ENCODE measurements around the gene VAMP5.
"Not testable (repeated sequence)": the region's sequence is repeated elsewhere in the genome, so short reads cannot be mapped to it uniquely, and the experiment has no call there.

The VAMP5 gene

GRCh38 chr2:85598594-85599340, 14.5 kb downstream of the VAMP5 start:
- peaks cover 38% of the 10 kb centered on the region for H3K36me3 ChIP-seq (ENCODE audit: control insufficient read depth, insufficient read depth, low read length, severe bottlenecking)
- peaks cover 27% of the 10 kb centered on the region for H3K4me1 ChIP-seq (ENCODE audit: control insufficient read depth, insufficient read depth, low read length)
- no peak overlapping the region for H3K4me3 ChIP-seq (ENCODE audit: low read length)
- no peaks in the 10 kb centered on the region for H3K9me3 ChIP-seq (ENCODE audit: control insufficient read depth, low read length)
- no peak for DNase-seq (ENCODE audit: low read depth)
- no peak overlapping the region for H3K9ac ChIP-seq (ENCODE audit: low read length)
- H3K27me3 ChIP-seq (replicated peaks; ENCODE audit: control insufficient read depth, insufficient read depth, low read length), result no peaks in the 10 kb centered on the region

GRCh38 chr2:85599468-85600234, 15.4 kb downstream of the VAMP5 start:
- Histone ChIP-seq H3K4me3 (ENCODE audit: low read length) (no peak overlapping the region), H3K4me1 (ENCODE audit: control insufficient read depth, insufficient read depth, low read length) (peaks cover 33% of the 10 kb centered on the region)
- DNase-seq (ENCODE audit: low read depth), result no peak

DNA sequence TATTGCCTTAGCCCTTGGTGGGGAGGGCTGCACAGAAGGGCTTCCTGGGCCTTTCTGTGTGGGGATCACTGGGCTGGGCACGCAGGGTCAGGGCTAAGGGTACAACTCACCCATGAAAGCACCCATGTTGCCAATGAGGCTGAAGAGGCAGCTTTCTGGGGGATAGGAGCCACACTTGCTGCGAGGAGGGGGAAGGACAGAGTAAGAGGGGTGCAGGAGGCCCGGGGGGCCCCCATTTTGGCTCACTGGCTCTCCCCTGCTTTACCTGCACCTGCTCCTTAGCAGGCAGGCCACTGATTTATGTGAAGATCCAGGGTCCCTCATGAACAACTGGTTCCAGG, 16.0 kb downstream of the VAMP5 start:
- Histone ChIP-seq H3K9ac (ENCODE audit: low read length) (no peak overlapping the region), H3K4me3 (ENCODE audit: low read length) (no peak overlapping the region), H3K27me3 (replicated peaks; ENCODE audit: control insufficient read depth, insufficient read depth, low read length) (no peaks in the 10 kb centered on the region), H3K36me3 (ENCODE audit: control insufficient read depth, insufficient read depth, low read length, severe bottlenecking) (peaks cover 38% of the 10 kb centered on the region), H3K9me3 (ENCODE audit: control insufficient read depth, low read length) (no peaks in the 10 kb centered on the region), H3K4me1 (ENCODE audit: control insufficient read depth, insufficient read depth, low read length) (peaks cover 34% of the 10 kb centered on the region)
- DNase-seq (ENCODE audit: low read depth), result no peak

More at GRCh38 chr2:85599468-85600234, 15.4 kb downstream of the VAMP5 start:
- H3K9ac ChIP-seq (ENCODE audit: low read length), result no peak overlapping the region
- no peaks in the 10 kb centered on the region for H3K9me3 ChIP-seq (ENCODE audit: control insufficient read depth, low read length)
- H3K36me3 ChIP-seq (ENCODE audit: control insufficient read depth, insufficient read depth, low read length, severe bottlenecking), result peaks cover 38% of the 10 kb centered on the region
- no peaks in the 10 kb centered on the region for H3K27me3 ChIP-seq (replicated peaks; ENCODE audit: control insufficient read depth, insufficient read depth, low read length)

- peaks cover 42% of the 10 kb centered on the region for H3K4me1 ChIP-seq (ENCODE audit: control insufficient read depth, insufficient read depth, low read length)
- no peaks in the 10 kb centered on the region for H3K27me3 ChIP-seq (replicated peaks; ENCODE audit: control insufficient read depth, insufficient read depth, low read length)
- no peak for DNase-seq (ENCODE audit: low read depth)
- peak overlapping the region; percentile 88 for H3K9ac ChIP-seq (ENCODE audit: low read length)
- peaks cover 38% of the 10 kb centered on the region for H3K36me3 ChIP-seq (ENCODE audit: control insufficient read depth, insufficient read depth, low read length, severe bottlenecking)
- H3K9me3 ChIP-seq (ENCODE audit: control insufficient read depth, low read length), result no peaks in the 10 kb centered on the region
- peak overlapping the region; percentile 89 for H3K4me3 ChIP-seq (ENCODE audit: low read length)
Measured at GRCh38 chr2:85600951-85601770, 16.9 kb downstream of the VAMP5 start.

DNA sequence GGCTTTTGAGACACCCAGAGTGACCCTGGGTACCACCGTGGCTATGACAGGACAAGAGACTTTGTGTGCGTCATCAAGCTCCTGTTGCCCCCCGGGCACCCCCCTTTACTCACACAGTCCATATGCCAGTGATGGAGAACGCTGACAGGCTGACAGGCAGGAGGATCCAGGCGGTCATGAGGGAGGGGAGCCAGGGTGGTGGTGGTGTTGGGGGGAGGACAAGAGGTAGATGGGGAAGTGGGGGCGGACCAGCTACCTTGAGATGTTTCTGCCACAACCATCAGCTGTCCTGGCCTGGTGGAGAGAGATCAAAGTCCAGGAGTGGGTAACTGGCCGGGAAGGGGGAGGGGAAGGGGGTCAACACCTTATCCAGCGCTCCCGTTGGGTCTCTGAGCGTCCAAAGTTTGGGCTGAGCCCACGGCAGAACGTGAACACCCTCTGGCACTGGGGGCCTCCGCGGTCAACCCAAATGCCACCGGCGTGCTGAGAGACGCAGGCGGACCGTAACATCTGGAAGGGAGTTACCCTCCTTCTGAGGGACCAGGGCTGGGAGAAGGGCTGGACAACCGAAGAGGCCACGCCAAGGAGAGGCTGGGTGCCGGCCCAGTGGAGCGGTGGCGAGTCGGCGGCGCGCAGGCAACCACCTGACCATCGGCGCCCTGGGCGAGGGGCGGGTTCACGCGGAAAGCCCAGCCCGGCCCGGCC, 17.7 kb downstream of the VAMP5 start:
- no peaks in the 10 kb centered on the region for H3K9me3 ChIP-seq (ENCODE audit: control insufficient read depth, low read length)
- H3K27me3 ChIP-seq (replicated peaks; ENCODE audit: control insufficient read depth, insufficient read depth, low read length), result no peaks in the 10 kb centered on the region
- peaks cover 37% of the 10 kb centered on the region for H3K4me1 ChIP-seq (ENCODE audit: control insufficient read depth, insufficient read depth, low read length)
- peak overlapping the region; percentile 88 for H3K9ac ChIP-seq (ENCODE audit: low read length)
- DNase-seq (ENCODE audit: low read depth), result peak; percentile 80
- peak overlapping the region; percentile 89 for H3K4me3 ChIP-seq (ENCODE audit: low read length)
- H3K36me3 ChIP-seq (ENCODE audit: control insufficient read depth, insufficient read depth, low read length, severe bottlenecking), result peaks cover 35% of the 10 kb centered on the region

DNA sequence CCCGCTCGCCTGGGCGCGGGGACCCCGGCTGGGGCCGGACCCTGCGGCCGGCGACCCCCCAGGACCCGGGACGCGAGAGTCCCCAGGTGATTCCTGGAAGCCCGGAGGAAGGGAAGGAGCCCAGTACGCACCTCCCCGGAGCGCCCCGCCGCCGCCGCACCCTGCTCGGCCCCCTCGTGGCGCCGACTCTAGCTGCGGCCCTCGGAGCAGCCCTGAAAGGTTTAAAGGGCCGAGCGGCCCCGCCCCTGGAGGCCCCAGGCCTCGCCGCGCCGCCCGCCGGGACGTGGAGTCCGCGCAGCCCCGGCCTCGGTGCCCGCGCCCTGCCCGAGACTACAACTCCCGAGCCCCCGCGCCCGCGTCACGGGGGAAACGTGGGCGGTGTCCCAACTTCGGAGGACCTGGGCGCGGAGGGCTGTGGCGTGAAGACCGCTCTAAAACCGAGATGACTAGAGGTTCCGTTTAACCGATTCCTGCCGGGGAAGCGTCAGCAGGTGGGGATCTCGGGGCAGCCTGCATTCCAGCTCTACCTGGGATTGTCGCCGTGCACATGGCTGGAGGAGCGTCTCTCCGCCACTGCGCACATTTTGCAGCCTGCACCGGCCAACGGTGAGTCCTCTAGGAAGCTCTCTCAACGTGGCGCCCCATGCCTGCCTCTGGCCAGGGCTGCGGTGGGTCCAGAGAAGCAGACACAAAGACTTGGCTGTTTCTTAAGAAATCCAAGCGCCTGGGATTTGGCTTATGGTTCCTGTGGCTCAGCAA, 18.4 kb downstream of the VAMP5 start, which contains the start of gene TMEM150A:
Gene TMEM150A, minus strand, starts transcription at position 223 of the 759 bp plus-strand sequence. CDS start 750 bp downstream, outside the sequence.
- Histone ChIP-seq H3K9ac (ENCODE audit: low read length) (peak within 1 kb of the TSS; percentile 88), H3K36me3 (ENCODE audit: control insufficient read depth, insufficient read depth, low read length, severe bottlenecking) (peaks cover 35% of the 10 kb centered on the region), H3K27me3 (replicated peaks; ENCODE audit: control insufficient read depth, insufficient read depth, low read length) (no peaks in the 10 kb centered on the region), H3K4me3 (ENCODE audit: low read length) (peak within 1 kb of the TSS; percentile 89), H3K4me1 (ENCODE audit: control insufficient read depth, insufficient read depth, low read length) (peaks cover 37% of the 10 kb centered on the region), H3K9me3 (ENCODE audit: control insufficient read depth, low read length) (no peaks in the 10 kb centered on the region)
- peak; percentile 97 for DNase-seq (ENCODE audit: low read depth)

- H3K4me1 ChIP-seq (ENCODE audit: control insufficient read depth, insufficient read depth, low read length), result peaks cover 37% of the 10 kb centered on the region
- peak overlapping the region; percentile 89 for H3K4me3 ChIP-seq (ENCODE audit: low read length)
Measured at GRCh38 chr2:85604133-85604444, 19.9 kb downstream of the VAMP5 start.

GRCh38 chr2:85604568-85605339, 20.5 kb downstream of the VAMP5 start:
- DNase-seq (ENCODE audit: low read depth), result peak; percentile 59
- Histone ChIP-seq H3K4me1 (ENCODE audit: control insufficient read depth, insufficient read depth, low read length) (peaks cover 37% of the 10 kb centered on the region), H3K9me3 (ENCODE audit: control insufficient read depth, low read length) (no peaks in the 10 kb centered on the region), H3K36me3 (ENCODE audit: control insufficient read depth, insufficient read depth, low read length, severe bottlenecking) (peaks cover 25% of the 10 kb centered on the region), H3K27me3 (replicated peaks; ENCODE audit: control insufficient read depth, insufficient read depth, low read length) (no peaks in the 10 kb centered on the region), H3K4me3 (ENCODE audit: low read length) (peak overlapping the region; percentile 89), H3K9ac (ENCODE audit: low read length) (peak overlapping the region; percentile 39)

More at GRCh38 chr2:85604133-85604444, 19.9 kb downstream of the VAMP5 start:
- not testable (repeated sequence) for H3K27me3 ChIP-seq (replicated peaks; ENCODE audit: control insufficient read depth, insufficient read depth, low read length); H3K9ac ChIP-seq (ENCODE audit: low read length); DNase-seq (ENCODE audit: low read depth); H3K9me3 ChIP-seq (ENCODE audit: control insufficient read depth, low read length)
- H3K36me3 ChIP-seq (ENCODE audit: control insufficient read depth, insufficient read depth, low read length, severe bottlenecking), result peaks cover 32% of the 10 kb centered on the region

DNA sequence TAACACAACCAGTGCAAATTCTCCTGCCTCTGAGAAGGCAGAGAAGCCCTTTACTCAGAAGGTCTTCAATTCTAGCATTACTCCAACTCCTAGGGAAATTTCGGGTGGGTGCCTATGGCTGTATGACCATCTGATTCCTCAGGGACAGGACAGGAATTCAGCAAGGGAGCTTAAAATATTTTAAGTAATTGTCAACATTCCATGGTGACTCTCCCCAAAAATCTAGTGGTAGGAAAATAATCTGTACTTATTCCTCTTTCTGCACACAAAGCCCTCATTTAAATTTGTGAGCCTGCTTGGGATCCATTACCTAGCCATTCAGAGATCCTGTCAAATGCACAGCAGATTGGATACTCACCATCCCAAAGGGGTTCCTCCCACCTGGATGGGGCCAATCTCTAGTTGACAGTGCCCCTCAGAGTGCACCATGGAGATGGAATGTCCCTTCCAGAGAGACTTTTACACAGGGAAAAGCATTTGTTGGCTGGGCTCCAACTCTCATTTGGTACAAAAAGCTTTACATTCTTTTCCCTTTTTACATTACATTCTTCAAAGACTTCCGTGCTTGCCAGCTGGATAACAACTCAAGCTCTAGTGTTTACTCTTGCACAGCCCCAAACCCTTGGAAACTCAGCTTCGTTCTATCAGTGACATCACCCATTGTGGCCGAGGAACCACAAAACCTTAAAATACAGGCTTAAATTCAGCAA, 21.3 kb downstream of the VAMP5 start:
- H3K27me3 ChIP-seq (replicated peaks; ENCODE audit: control insufficient read depth, insufficient read depth, low read length), result no peaks in the 10 kb centered on the region
- H3K36me3 ChIP-seq (ENCODE audit: control insufficient read depth, insufficient read depth, low read length, severe bottlenecking), result peaks cover 19% of the 10 kb centered on the region
- peaks cover 41% of the 10 kb centered on the region for H3K4me1 ChIP-seq (ENCODE audit: control insufficient read depth, insufficient read depth, low read length)
- no peaks in the 10 kb centered on the region for H3K9me3 ChIP-seq (ENCODE audit: control insufficient read depth, low read length)
- peak; percentile 87 for DNase-seq (ENCODE audit: low read depth)
- H3K4me3 ChIP-seq (ENCODE audit: low read length), result peak overlapping the region; percentile 89
- peak overlapping the region; percentile 39 for H3K9ac ChIP-seq (ENCODE audit: low read length)

Data from adipocyte (in vitro differentiated cells).